Pancreas (tissue), 10 donors: ENCODE data around the gene INPP5D. TPM values are rescaled to one million over a fixed set of nuclear protein-coding genes. Genes with fewer than 3 reads are reported as not detected.

Experiments used
- ATAC-seq, 4 donors: fragments of 200-7000 bp; cut with Tn5 transposase; one replicate each; pipeline versions ENCODE4 v1.8.0 to v1.9.1; 2020; ENCODE audit warnings: mild to moderate bottlenecking in 4 of 4, moderate library complexity in 4 of 4
- DNase-seq, 6 donors: peaks; one replicate each; pipeline ENCODE4 v3.0.0-alpha.2; 2020
- FAIRE-seq: peaks from 2 replicates; lab custom pipeline; 2012; peaks lifted over from hg19 to GRCh38; lab: Jason Lieb, UNC
- H3K27ac ChIP-seq, 4 donors: fragments of 200-600 bp; sonication (generic); 1 replicate in 3 of 4; 2 replicates in 1 of 4; pipeline versions ENCODE4 v1.5.0 to v1.8.0; 2020
- H3K27me3 ChIP-seq, 4 donors: fragments of 200-600 bp; one replicate each; pipeline ENCODE4 v1.8.0; 2021
- H3K36me3 ChIP-seq, 3 donors: fragments of 200-600 bp; sonication (generic) in 1 of 3; one replicate each; pipeline versions ENCODE4 v1.5.0 to v1.8.0; 2020 to 2021
- H3K4me1 ChIP-seq, 3 donors: fragments of 200-600 bp; one replicate each; pipeline ENCODE4 v1.8.0; 2021
- H3K4me3 ChIP-seq, 4 donors: fragments of 200-600 bp; sonication (generic) in 2 of 4; one replicate each; pipeline versions ENCODE4 v1.5.0 to v1.8.0; 2020 to 2021
- H3K9me3 ChIP-seq, 4 donors: fragments of 200-600 bp; one replicate each; pipeline ENCODE4 v1.8.0; 2021
- WGBS, 2 donors: extraction: QIAGEN DNeasy Blood & Tissue Kit; methylation state at CpG; one replicate each; pipeline ENCODE4 v1.1.7; 2013; 5-methylcytosine and 5-hydroxymethylcytosine counted together
- intact Hi-C, 3 donors: fragments of 100-400 bp; cut with DNase I; formaldehyde crosslinking; loops; one replicate each; pipeline versions ENCODE4 v1.11.1 to v1.14.2; 2022
- polyA plus RNA-seq, 2 donors: library from polyadenylated mRNA; stranded (reverse); fragments of 200-250 nt; gene quantifications; one replicate each; pipeline ENCODE4 v1.2.3, GENCODE V29; 2013
- total RNA-seq, 6 donors: library from RNA; stranded (reverse); fragmentation: NEBNext Ultra II Directional in 4 of 6; extraction: Animal tissue kit (Norgen Biotek cat#: 25700) in 4 of 6; gene quantifications; one replicate each; pipeline versions ENCODE4 v1.2.1 to v1.2.4, GENCODE V29; 2021 to 2023
- TF ChIP-seq, protein P1 (sequence below), 4 donors: fragments of 200-600 bp; sonication (generic) in 3 of 4; IDR thresholded peaks; one replicate each; pipeline versions ENCODE4 v1.5.0 to v1.8.0; 2021; ENCODE audit warnings: antibody characterized with exemption in 4 of 4
- donor health status: healthy with polysubstance abuse.
- donor health status: DM: no; HTN: no; CAD: no; lungs with moderate emphysema.
- donor health status: DM: no; HTN: no; CAD: no.
- donor health status: control.
- donor health status: control.
- donor health status: Bipolar disorder and iron deficiency.
- donor health status: DM: yes; HTN: yes; CAD: no.
- donor health status: DM: no; HTN: no; CAD: no.
- donor health status: DM: no; HTN: no; CAD: no.
- donor health status: DM: yes; HTN: yes; CAD: no.

INPP5D gene
- total and polyA plus RNA-seq, 8 donors, result 1.1 to 11.4 (median 2.3) TPM

DNA sequence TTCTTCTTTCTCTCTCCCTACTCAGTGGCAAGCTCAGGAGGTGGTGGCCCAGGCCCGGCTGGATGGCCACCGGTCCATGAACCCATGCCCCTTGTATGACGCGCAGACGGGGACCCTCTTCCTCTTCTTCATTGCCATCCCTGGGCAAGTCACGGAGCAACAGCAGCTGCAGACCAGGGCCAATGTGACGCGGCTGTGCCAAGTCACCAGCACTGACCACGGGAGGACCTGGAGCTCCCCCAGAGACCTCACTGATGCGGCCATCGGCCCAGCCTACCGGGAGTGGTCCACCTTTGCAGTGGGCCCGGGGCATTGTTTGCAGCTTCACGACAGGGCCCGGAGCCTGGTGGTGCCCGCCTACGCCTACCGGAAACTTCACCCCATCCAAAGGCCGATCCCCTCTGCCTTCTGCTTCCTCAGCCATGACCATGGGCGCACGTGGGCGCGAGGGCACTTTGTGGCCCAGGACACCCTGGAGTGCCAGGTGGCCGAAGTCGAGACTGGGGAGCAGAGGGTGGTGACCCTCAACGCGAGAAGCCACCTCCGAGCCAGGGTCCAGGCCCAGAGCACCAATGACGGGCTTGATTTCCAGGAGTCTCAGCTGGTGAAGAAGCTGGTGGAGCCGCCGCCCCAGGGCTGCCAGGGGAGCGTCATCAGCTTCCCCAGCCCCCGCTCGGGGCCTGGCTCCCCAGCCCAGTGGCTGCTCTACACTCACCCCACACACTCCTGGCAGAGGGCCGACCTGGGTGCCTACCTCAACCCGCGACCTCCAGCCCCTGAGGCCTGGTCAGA is 25.9 kb upstream of the INPP5D start:
- FAIRE-seq (no peak), ATAC-seq (no peak), DNase-seq (peak in 1 of 6 donors; percentile 70)
- Histone ChIP-seq H3K27ac (no peak overlapping the region), H3K36me3 (no peaks in the 10 kb centered on the region), H3K4me3 (no peak overlapping the region), H3K4me1 (no peaks in the 10 kb centered on the region), H3K9me3 (no peaks in the 10 kb centered on the region), H3K27me3 (no peaks in the 10 kb centered on the region)
- intact Hi-C loops, result loop anchor here in 1 of 3 donors (10.0 kb wide), 1 partner anchor 419 kb away; no protein-coding TSS in a partner anchor
- 85 to 91% methylated on average over 37 of the region's 37 CpGs for WGBS, 2 donors
- TF ChIP-seq, protein P1, sequence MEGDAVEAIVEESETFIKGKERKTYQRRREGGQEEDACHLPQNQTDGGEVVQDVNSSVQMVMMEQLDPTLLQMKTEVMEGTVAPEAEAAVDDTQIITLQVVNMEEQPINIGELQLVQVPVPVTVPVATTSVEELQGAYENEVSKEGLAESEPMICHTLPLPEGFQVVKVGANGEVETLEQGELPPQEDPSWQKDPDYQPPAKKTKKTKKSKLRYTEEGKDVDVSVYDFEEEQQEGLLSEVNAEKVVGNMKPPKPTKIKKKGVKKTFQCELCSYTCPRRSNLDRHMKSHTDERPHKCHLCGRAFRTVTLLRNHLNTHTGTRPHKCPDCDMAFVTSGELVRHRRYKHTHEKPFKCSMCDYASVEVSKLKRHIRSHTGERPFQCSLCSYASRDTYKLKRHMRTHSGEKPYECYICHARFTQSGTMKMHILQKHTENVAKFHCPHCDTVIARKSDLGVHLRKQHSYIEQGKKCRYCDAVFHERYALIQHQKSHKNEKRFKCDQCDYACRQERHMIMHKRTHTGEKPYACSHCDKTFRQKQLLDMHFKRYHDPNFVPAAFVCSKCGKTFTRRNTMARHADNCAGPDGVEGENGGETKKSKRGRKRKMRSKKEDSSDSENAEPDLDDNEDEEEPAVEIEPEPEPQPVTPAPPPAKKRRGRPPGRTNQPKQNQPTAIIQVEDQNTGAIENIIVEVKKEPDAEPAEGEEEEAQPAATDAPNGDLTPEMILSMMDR (IDR thresholded peaks at IDR 0.05), result no peak

DNA sequence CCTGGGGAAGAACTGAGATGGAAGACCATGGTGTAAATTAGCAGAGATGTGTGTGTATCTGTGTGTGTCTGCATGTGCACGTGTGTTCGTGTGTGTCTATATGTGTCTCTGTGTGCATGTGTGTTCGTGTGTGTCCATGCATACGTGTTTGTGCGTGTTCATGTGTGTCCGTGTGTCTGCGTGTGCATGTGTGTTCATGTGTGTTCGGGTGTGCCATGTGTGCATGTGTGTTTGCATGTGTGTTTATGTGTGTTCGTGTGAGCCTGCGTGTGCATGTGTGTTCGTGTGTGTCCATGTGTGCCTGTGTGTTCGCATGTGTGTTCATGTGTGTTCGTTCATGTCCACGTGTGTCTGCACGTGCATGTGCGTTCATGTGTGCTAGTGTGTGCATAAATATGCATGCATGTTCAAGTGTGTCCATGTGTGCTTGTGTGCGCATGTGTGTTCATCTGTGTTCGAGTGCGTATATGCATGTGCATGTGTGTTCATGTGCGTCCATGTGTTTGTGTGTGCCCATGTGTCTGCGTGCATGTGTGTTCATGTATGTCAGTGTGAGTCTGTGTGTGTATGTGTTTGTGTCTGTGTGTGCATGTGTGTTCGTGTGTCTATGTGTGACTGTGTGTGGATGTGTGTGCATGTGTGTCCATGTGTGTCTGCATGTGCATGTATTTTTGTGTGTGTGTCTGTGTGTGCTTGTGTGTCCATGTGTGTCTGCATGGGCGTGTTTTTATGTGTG is 24.5 kb upstream of the INPP5D start:
- TF ChIP-seq, protein P1 (IDR thresholded peaks at IDR 0.05), result no peak
- H3K27me3 ChIP-seq, result no peaks in the 10 kb centered on the region
- no peak overlapping the region for H3K4me3 ChIP-seq
- WGBS, 2 donors, result 80 to 92% methylated on average over 23 of the region's 23 CpGs
- FAIRE-seq, result no peak
- no peaks in the 10 kb centered on the region for H3K9me3 ChIP-seq
- H3K27ac ChIP-seq, result no peak overlapping the region
- no peak for ATAC-seq
- no peak for DNase-seq
- intact Hi-C loops, result loop anchor here in 1 of 3 donors (10.0 kb wide), 1 partner anchor 421 kb away; no protein-coding TSS in a partner anchor
- no peaks in the 10 kb centered on the region for H3K4me1 ChIP-seq
- no peaks in the 10 kb centered on the region for H3K36me3 ChIP-seq

DNA sequence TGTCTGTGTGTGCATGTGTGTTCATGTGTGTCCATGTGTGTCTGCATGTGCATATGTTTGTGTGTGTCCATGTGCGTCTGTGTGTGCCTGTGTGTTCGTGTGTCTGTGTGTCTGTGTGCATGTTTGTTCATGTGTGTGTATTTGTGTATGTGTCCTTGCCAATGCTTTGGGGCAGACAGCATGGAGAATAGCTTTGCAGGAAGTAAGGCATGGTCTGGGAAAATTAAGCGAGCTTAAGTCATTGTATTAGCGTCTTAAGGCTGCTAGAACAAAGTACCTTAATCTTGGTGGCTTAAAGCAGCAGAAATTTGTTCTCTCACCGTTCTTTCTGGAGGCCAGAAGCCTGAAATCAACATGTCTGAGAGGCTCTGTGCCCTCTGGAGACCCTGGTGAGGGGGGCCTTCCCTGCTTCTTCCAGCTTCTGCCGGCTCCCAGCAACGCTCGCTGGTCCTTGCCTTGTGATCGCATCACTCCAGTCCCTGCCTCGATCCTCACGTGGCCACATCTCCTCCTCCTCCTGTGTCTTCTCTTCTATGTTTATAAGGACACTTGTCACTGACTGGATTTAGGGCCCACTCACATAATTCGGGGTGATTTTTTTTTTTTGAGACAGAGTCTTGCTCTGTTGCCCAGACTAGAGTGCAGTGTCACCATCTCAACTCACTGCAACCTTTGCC is 23.8 kb upstream of the INPP5D start:
- Histone ChIP-seq H3K9me3 (no peaks in the 10 kb centered on the region), H3K27ac (no peak overlapping the region), H3K4me3 (no peak overlapping the region), H3K4me1 (no peaks in the 10 kb centered on the region), H3K36me3 (no peaks in the 10 kb centered on the region), H3K27me3 (no peaks in the 10 kb centered on the region)
- WGBS, 2 donors, result 84 to 88% methylated on average over 12 of the region's 12 CpGs
- no peak for FAIRE-seq
- ATAC-seq, result no peak
- TF ChIP-seq, protein P1 (IDR thresholded peaks at IDR 0.05), result no peak
- DNase-seq, result no peak
- intact Hi-C loops, result loop anchor here in 1 of 3 donors (10.0 kb wide), 1 partner anchor 421 kb away; no protein-coding TSS in a partner anchor

DNA sequence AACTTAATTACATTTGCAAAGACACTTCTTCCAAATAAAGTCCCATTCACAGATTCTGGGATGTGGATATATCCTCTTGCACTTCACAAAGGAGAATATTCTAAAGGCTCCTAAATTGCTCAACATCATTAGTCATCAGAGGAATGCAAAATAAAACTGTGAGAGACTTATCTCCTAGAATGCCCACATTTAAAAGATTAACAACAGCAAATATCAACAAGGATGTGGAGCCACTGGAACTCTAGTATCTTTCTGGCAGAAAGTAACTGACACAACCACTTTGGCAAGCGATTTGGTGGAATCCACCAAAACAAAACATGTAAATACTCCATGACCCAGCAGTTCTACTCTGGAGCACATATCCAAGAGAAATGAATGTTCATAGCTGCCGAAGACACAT is 23.1 kb upstream of the INPP5D start:
- FAIRE-seq (no peak), ATAC-seq (no peak)
- intact Hi-C loops, result loop anchor here in 1 of 3 donors (10.0 kb wide), 1 partner anchor 422 kb away; no protein-coding TSS in a partner anchor

More for the DNA sequence above, 23.1 kb upstream of the INPP5D start:
- 85 to 87% methylated on average over 2 of the region's 2 CpGs for WGBS, 2 donors
- no peaks in the 10 kb centered on the region for H3K4me1 ChIP-seq
- H3K9me3 ChIP-seq, result no peaks in the 10 kb centered on the region
- TF ChIP-seq, protein P1 (IDR thresholded peaks at IDR 0.05), result no peak
- no peak for DNase-seq
- H3K36me3 ChIP-seq, result no peaks in the 10 kb centered on the region
- H3K27ac ChIP-seq, result no peak overlapping the region
- H3K27me3 ChIP-seq, result no peaks in the 10 kb centered on the region
- H3K4me3 ChIP-seq, result no peak overlapping the region
